Thoracic aorta (tissue), 2 donors: ENCODE results near the gene NLGN1. TPM values are rescaled to one million over a fixed set of nuclear protein-coding genes. Genes with fewer than 3 reads are reported as not detected.

Experiments used
- ATAC-seq: fragments of 150-250 bp; one replicate; pipeline ENCODE4 v1.8.0; 2017; ENCODE audit warnings: low read depth; ENCODE audit not compliant: insufficient number of reproducible peaks, low FRiP score
- DNase-seq: peaks from one replicate; pipeline ENCODE4 v3.0.0-alpha.2; 2020; ENCODE audit warnings: low spot score
- H3K27ac ChIP-seq, 2 donors: fragments of 200-600 bp; sonication (generic); 1 replicate in 1 of 2; 2 replicates in 1 of 2; pipeline ENCODE4 v1.5.1; 2016; ENCODE audit warnings: mild to moderate bottlenecking in 2 of 2, moderate library complexity in 2 of 2
- H3K27me3 ChIP-seq: fragments of 200-600 bp; sonication (generic); replicated peaks from 2 replicates; pipeline ENCODE4 v1.6.0; 2016; ENCODE audit warnings: mild to moderate bottlenecking; ENCODE audit not compliant: insufficient read depth
- H3K36me3 ChIP-seq: fragments of 200-600 bp; sonication (generic); one replicate; pipeline ENCODE4 v1.5.1; 2016
- H3K4me1 ChIP-seq, 2 donors: fragments of 200-600 bp; sonication (generic); 1 replicate in 1 of 2; 2 replicates in 1 of 2; pipeline versions ENCODE4 v1.5.1 to v1.6.0; 2016; ENCODE audit warnings: low read depth in 2 of 2, mild to moderate bottlenecking in 1 of 2; ENCODE audit not compliant: control insufficient read depth in 1 of 2
- H3K4me3 ChIP-seq: fragments of 200-600 bp; sonication (generic); 2 replicates; pipeline ENCODE4 v1.5.1; 2016; ENCODE audit warnings: mild to moderate bottlenecking
- H3K9me3 ChIP-seq: fragments of 200-600 bp; sonication (generic); 2 replicates; pipeline ENCODE4 v1.5.1; 2016
- total RNA-seq, 2 donors: library from RNA; depleted of rRNA; stranded (reverse); fragments of >200 nt; gene quantifications; one replicate each; pipeline versions ENCODE4 v1.1.0 to v1.2.3, GENCODE V29; 2016
- TF ChIP-seq, protein P1 (sequence below): fragments of 200-600 bp; sonication (generic); IDR thresholded peaks from one replicate; pipeline ENCODE4 v1.5.1; 2019; ENCODE audit warnings: antibody characterized with exemption

The NLGN1 gene
- total RNA-seq, 2 donors from 2014 or later, result 17.8 to 18.3 TPM

- Histone ChIP-seq H3K4me1 (peaks cover 0 to 4% of the 10 kb centered on the region in 2 donors), H3K9me3 (no peaks in the 10 kb centered on the region), H3K36me3 (no peaks in the 10 kb centered on the region), H3K27me3 (no peaks in the 10 kb centered on the region), H3K4me3 (no peak overlapping the region), H3K27ac (no peak overlapping the region)
- DNase-seq (no peak), ATAC-seq (no peak)
- TF ChIP-seq, protein P1, sequence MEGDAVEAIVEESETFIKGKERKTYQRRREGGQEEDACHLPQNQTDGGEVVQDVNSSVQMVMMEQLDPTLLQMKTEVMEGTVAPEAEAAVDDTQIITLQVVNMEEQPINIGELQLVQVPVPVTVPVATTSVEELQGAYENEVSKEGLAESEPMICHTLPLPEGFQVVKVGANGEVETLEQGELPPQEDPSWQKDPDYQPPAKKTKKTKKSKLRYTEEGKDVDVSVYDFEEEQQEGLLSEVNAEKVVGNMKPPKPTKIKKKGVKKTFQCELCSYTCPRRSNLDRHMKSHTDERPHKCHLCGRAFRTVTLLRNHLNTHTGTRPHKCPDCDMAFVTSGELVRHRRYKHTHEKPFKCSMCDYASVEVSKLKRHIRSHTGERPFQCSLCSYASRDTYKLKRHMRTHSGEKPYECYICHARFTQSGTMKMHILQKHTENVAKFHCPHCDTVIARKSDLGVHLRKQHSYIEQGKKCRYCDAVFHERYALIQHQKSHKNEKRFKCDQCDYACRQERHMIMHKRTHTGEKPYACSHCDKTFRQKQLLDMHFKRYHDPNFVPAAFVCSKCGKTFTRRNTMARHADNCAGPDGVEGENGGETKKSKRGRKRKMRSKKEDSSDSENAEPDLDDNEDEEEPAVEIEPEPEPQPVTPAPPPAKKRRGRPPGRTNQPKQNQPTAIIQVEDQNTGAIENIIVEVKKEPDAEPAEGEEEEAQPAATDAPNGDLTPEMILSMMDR, result no peak
Observed at GRCh38 chr3:173890091-173890490, 492.5 kb downstream of the NLGN1 start.

- DNase-seq (no peak), ATAC-seq (no peak)
- Histone ChIP-seq H3K4me3 (no peak overlapping the region), H3K27ac (no peak overlapping the region), H3K36me3 (no peaks in the 10 kb centered on the region), H3K27me3 (no peaks in the 10 kb centered on the region), H3K4me1 (peaks cover 0 to 4% of the 10 kb centered on the region in 2 donors), H3K9me3 (no peaks in the 10 kb centered on the region)
- TF ChIP-seq, protein P1, result no peak
Observed at GRCh38 chr3:173891272-173892100, 493.9 kb downstream of the NLGN1 start.

- H3K27me3 ChIP-seq, result no peaks in the 10 kb centered on the region
Observed at GRCh38 chr3:173892547-173892946, 495.0 kb downstream of the NLGN1 start.

DNA sequence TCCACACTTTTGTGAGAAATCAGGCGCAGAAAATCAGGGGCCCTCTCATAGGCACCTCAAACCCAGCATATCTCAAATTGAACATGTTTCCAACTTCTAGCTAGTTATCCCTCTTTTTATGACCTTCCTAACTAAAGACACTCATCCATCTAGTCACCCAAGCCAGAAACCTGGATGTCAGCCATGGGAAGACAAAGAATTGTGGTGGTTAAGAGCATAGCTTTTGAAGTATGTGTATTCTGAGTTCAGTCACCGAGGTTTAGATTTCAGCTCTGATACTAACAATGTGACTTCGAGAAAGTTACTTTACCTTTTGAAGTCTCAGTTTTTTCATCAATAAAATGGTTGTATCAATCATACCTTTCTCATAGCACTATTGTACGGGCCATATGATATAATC lies 495.5 kb downstream of the NLGN1 start:
- Histone ChIP-seq H3K36me3 (no peaks in the 10 kb centered on the region), H3K4me3 (no peak overlapping the region), H3K9me3 (no peaks in the 10 kb centered on the region), H3K27ac (no peak overlapping the region), H3K4me1 (peaks cover 0 to 4% of the 10 kb centered on the region in 2 donors), H3K27me3 (no peaks in the 10 kb centered on the region)
- ATAC-seq (no peak), DNase-seq (no peak)
- TF ChIP-seq, protein P1, result no peak

More at GRCh38 chr3:173892547-173892946, 495.0 kb downstream of the NLGN1 start:
- Histone ChIP-seq H3K4me3 (no peak overlapping the region), H3K27ac (no peak overlapping the region), H3K4me1 (peaks cover 0 to 4% of the 10 kb centered on the region in 2 donors), H3K9me3 (no peaks in the 10 kb centered on the region), H3K36me3 (no peaks in the 10 kb centered on the region)
- TF ChIP-seq, protein P1, result no peak
- ATAC-seq (no peak), DNase-seq (no peak)

GRCh38 chr3:173893835-173894234 lies 496.3 kb downstream of the NLGN1 start:
- TF ChIP-seq, protein P1, result no peak
- Histone ChIP-seq H3K36me3 (no peaks in the 10 kb centered on the region), H3K9me3 (no peaks in the 10 kb centered on the region), H3K4me1 (peaks cover 0 to 4% of the 10 kb centered on the region in 2 donors), H3K4me3 (no peak overlapping the region), H3K27ac (no peak overlapping the region), H3K27me3 (no peaks in the 10 kb centered on the region)
- DNase-seq (no peak), ATAC-seq (no peak)
